ENCODE data around the gene MRGPRF. TPM values are rescaled to one million over a fixed set of nuclear protein-coding genes. Genes with fewer than 3 reads are reported as not detected.

The MRGPRF gene
- polyA plus RNA-seq, 1 experiment, result 24.4 TPM

DNA sequence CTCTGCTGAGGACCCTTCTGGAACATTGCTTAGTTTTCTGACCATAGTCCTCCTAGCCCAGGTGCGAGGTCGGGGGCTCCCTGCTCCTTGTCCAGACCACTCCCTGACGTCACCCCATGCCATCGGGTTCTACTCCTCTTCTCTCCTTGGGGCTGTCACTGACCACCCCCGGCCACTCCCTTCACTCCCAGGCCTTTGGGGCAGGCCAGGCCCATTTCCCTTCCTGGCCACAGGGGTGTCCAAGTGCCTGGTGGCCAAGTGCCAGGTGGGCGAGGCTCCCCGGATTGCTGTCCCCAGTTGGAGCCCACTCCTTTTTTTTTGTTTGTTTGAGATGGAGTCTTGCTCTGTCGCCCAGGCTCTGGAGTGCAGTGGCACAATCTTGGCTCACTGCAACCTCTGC, 51.8 kb downstream of the MRGPRF start:
- ChIA-PET POLR2A (no interaction called here), CTCF (interaction anchor here (0.9 to 1.7 kb wide), 2 partner anchors 10 to 19 kb away, joined by 3 read pairs; no protein-coding TSS in a partner anchor)
- TF ChIP-seq, protein P1, sequence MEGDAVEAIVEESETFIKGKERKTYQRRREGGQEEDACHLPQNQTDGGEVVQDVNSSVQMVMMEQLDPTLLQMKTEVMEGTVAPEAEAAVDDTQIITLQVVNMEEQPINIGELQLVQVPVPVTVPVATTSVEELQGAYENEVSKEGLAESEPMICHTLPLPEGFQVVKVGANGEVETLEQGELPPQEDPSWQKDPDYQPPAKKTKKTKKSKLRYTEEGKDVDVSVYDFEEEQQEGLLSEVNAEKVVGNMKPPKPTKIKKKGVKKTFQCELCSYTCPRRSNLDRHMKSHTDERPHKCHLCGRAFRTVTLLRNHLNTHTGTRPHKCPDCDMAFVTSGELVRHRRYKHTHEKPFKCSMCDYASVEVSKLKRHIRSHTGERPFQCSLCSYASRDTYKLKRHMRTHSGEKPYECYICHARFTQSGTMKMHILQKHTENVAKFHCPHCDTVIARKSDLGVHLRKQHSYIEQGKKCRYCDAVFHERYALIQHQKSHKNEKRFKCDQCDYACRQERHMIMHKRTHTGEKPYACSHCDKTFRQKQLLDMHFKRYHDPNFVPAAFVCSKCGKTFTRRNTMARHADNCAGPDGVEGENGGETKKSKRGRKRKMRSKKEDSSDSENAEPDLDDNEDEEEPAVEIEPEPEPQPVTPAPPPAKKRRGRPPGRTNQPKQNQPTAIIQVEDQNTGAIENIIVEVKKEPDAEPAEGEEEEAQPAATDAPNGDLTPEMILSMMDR (IDR thresholded peaks at IDR 0.05; ENCODE audit: insufficient read depth, low read depth, low read length), result no peak
- Histone ChIP-seq H3K4me3 (ENCODE audit: low read depth, low read length) (no peak overlapping the region), H3K27me3 (ENCODE audit: control insufficient read depth, insufficient read depth, low read length) (peaks cover 6% of the 10 kb centered on the region; the same call in 1 of the 2 replicates), H3K36me3 (ENCODE audit: control insufficient read depth, insufficient read depth, low read length) (no peaks in the 10 kb centered on the region)
- DNase-seq (ENCODE audit: low read depth), result no peak

DNA sequence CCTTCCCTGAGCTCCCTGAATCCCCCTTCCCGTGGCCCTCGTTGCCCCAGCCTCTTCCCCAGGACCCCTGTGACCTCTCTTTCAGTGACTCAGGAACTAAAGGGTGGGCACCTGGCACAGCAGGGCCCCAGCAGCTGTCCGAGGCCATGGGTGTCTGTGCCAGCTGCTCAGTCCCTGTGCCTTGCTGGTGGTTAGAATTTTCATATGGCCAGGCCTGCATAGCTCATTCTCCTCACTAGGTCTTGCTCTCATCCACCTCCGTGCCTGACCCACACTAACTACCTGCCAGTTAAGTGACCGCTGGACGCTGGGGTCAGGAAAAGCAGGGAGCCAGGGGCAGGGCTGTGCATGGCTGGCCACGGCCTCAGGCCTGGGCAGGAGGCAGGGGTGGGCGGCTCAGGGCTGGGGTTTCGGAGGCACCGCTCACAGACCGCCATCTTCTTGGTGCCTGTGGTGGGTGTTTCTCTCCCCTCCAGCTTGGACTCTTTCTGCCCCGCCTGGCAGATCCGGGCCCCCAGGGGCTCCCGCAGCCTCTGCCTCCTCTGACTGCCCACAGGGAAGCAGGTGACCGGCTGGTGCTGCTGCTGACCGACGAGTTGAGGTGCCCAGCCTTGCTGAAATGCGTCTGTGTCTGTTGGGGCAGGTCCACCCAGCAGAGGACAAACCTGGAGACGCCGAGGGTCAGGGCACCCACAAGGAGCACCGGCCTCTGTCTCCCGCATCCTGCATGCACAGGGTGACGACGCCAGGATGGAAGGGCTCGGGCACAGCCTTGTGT, 52.6 kb downstream of the MRGPRF start:
- Histone ChIP-seq H3K36me3 (ENCODE audit: control insufficient read depth, insufficient read depth, low read length) (no peaks in the 10 kb centered on the region), H3K27me3 (ENCODE audit: control insufficient read depth, insufficient read depth, low read length) (peaks cover 4% of the 10 kb centered on the region; the same call in 1 of the 2 replicates), H3K4me3 (ENCODE audit: low read depth, low read length) (no peak overlapping the region)
- DNase-seq (ENCODE audit: low read depth), result no peak
- TF ChIP-seq, protein P1 (IDR thresholded peaks at IDR 0.05; ENCODE audit: insufficient read depth, low read depth, low read length), result no peak
- ChIA-PET CTCF (interaction anchor here (1.7 kb wide), 1 partner anchor 9 kb away, joined by 3 read pairs; no protein-coding TSS in a partner anchor), POLR2A (no interaction called here)

DNA sequence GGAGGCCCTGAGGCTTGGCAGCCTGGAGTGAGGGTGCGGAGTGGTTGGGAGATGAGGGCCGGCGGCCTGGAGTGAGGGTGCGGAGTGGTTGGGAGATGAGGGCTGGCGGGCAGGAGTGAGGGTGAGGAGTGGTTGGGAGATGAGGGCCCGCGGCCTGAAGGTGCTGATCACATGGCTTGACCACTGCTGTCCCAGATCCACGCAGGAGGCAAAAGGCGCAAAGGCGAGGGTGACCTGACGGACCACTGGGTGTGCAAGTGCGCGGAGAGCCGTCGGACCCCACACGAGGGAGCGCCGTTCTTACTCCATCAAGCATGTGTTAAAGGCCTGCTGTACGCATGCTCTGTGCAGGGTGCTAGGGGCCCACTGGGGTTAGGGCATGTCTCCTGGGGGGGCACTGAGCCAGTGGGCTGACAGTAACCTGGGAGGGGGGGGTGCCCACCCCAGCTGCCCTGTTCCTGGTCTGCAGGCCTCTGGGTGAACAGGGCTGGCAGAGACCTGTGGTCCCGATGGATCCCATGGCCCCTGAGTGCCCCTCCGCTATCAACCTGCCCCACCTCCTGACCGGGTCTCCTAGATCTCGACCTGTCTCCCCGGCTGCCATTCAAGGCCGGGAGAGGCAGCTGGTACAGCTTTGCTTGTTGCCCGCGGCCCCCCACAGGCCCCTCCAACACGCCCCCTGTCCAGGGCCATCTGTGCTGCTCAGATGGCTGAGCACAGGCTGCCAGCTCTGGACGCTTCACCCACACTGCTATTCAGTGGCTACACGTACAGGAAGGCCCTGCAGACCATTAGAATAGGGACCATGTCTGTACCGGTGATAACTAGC, 53.4 kb downstream of the MRGPRF start:
- DNase-seq (ENCODE audit: low read depth), result no peak
- ChIA-PET CTCF (no interaction called here), POLR2A (no interaction called here)
- H3K27me3 ChIP-seq (ENCODE audit: control insufficient read depth, insufficient read depth, low read length), result peaks cover 4% of the 10 kb centered on the region; the same call in 1 of the 2 replicates
- no peak overlapping the region for H3K4me3 ChIP-seq (ENCODE audit: low read depth, low read length)
- no peaks in the 10 kb centered on the region for H3K36me3 ChIP-seq (ENCODE audit: control insufficient read depth, insufficient read depth, low read length)
- TF ChIP-seq, protein P1 (IDR thresholded peaks at IDR 0.05; ENCODE audit: insufficient read depth, low read depth, low read length), result no peak

DNA sequence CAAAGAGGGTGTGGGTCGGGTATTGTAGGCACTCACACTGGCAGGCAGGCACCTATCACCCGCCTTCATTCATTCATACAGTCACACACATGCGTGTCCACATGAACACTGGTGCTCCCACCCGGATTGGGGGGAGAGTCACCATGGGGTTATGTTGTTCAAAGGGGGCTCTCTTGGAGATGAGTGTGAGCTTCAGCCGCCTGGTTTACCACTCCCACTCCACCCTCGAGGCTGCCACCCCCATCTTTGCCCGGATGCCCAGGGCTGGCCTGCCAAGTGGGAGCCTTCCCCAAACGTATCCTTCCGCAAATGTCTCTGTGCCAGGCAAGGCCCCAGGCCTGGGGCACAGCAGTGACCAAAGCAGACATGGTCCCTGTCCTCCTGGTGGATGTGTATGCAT, 54.8 kb downstream of the MRGPRF start:
- Histone ChIP-seq H3K27me3 (ENCODE audit: control insufficient read depth, insufficient read depth, low read length) (no peaks in the 10 kb centered on the region), H3K4me3 (ENCODE audit: low read depth, low read length) (no peak overlapping the region), H3K36me3 (ENCODE audit: control insufficient read depth, insufficient read depth, low read length) (no peaks in the 10 kb centered on the region)
- TF ChIP-seq, protein P1 (IDR thresholded peaks at IDR 0.05; ENCODE audit: insufficient read depth, low read depth, low read length), result no peak
- ChIA-PET CTCF (interaction anchor here (0.9 to 1.4 kb wide), 2 partner anchors 7 to 42 kb away, joined by 3 to 5 read pairs; no protein-coding TSS in a partner anchor), POLR2A (no interaction called here)
- DNase-seq (ENCODE audit: low read depth), result no peak

Data from BJ (cell line).